Jurkat, Clone E6-1 (cell line): ENCODE results near the gene GRWD1.

Source experiments
- DNase-seq: peaks from one replicate; pipeline ENCODE4 v3.0.0-alpha.2; 2011; ENCODE audit warnings: low read depth, low spot score
- H3K4me3 ChIP-seq: 2 replicates; pipeline ENCODE4 v1.5.1; 2011; ENCODE audit warnings: mild to moderate bottlenecking, low read length, control low read depth, moderate library complexity

Gene GRWD1

DNA sequence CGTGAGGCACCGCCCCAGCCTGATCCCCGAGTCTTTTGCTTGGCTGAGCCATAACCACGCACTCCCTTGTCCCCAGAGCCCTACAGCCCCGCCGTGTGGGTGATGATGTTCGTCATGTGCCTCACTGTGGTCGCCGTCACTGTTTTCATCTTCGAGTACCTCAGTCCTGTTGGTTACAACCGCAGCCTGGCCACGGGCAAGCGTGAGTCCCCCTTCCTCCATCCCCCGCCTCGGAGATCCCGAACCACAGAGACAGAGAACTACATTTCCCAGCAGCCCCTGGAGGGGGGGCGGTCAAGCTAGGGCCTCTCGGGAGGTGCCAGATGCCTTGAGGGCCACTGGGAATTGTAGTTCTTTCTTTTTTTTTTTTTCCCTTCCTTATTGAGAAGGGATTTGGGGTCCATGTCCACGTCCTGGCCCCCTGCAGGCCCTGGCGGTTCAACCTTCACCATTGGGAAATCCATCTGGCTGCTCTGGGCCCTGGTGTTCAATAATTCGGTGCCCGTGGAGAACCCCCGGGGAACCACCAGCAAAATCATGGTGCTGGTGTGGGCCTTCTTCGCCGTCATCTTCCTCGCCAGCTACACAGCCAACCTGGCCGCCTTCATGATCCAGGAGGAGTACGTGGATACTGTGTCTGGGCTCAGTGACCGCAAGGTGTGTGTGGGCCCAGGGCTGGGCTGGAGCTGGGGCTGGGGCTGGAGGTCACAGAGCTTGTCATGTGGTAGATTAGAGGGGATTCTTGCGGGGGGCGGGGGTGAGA lies 26.4 kb upstream of the GRWD1 start:
- peak overlapping the region; percentile 60 for H3K4me3 ChIP-seq
- peak; percentile 72 for DNase-seq

DNA sequence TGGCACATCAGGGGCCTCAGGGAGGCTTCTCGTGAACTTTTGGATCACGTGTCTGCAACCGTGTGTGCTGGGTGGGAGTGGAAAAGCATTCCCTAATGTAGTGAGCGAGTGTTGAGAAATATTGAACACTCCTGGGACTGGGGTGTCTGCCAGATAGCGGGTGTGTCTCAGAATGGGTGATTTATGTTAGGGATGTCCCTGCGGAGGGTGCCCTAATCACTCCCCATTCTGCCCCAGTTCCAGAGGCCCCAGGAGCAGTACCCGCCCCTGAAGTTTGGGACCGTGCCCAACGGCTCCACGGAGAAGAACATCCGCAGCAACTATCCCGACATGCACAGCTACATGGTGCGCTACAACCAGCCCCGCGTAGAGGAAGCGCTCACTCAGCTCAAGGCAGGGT lies 24.2 kb upstream of the GRWD1 start:
- no peak overlapping the region for H3K4me3 ChIP-seq
- DNase-seq = no peak

DNA sequence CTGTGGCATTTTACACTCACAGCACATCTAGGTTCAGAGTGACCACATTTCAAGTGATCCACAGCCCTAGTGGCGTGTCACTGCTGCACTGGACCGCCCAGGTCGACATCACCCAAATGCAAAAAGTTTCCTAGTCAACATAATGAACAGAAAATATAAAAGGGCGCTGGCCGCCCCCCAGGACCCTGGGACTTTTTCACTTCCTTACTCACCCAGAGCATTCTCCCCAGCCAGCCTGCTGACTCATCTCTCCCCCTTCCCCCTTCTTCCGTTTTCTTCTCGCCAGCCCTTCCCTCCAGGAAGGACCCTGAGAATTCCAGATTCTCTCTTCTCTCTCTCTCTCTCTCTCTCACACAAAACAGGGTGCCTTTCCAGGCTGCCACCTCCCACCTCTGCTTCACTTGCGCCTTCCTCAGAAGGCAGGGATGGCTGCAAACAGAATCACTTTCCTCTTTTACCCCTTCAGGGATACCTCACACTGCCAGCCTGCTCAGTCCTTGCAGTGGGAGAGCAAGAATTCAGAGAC lies 21.0 kb upstream of the GRWD1 start:
- H3K4me3 ChIP-seq = no peak overlapping the region
- no peak for DNase-seq

DNA sequence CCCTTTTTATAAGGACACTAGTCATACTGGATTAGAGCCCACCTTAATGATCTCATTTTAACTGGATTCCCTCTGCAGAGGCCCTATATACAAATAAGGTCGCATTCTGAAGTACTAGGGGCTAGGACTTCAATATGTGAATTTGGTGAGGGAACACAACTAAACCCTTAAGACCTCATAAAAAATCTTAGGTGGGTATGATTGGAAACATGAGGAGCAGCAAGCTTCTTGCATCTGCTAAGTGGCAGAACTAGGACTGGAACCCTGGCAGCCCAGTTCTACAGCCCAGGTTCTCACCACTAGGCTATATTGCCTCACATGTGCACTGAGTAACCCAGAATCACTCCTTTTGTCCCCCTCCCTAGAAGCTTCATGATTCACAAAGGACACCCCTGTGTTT lies 17.1 kb upstream of the GRWD1 start:
- DNase-seq = no peak
- no peak overlapping the region for H3K4me3 ChIP-seq

DNA sequence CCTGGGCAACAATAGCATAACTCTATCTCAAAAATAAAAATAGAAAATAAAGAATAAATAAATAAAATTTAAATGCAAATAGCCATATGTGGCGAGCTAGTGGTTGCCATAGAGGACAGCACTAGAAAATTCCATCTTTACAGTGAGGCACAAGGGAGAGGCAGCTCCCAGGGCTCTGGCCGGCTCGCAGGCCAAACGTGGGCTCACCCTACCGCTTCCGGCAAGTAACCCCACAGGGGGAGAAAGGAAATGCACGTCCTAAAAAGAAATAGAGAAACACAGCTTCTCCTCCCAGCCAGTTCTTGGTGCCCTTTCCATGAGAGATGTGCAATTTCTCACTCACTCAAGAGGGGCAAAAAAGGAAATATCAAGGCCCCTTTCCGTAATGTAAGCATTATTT lies 12.4 kb upstream of the GRWD1 start:
- no peak for DNase-seq
- H3K4me3 ChIP-seq = no peak overlapping the region

DNA sequence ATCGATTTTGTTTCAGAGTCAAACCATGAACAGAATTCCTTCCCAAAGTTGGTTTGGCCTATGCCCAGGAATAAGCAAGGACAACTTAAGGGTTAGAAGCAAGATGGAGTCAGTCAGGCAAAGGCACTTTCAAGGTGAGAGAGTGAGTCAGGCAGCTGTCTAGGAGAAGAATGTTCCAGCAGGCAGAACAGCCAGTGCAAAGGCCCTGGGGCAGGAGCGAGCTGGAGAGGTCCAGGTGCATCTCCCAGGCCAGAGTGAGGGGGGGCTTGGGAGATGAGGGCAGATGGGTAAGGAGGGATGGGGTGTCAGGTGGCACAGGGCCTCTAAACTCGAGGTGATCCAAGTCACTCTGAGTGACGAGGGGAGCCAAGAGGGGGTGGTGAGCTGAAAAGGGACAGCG lies 9.2 kb upstream of the GRWD1 start:
- DNase-seq = no peak
- no peak overlapping the region for H3K4me3 ChIP-seq

DNA sequence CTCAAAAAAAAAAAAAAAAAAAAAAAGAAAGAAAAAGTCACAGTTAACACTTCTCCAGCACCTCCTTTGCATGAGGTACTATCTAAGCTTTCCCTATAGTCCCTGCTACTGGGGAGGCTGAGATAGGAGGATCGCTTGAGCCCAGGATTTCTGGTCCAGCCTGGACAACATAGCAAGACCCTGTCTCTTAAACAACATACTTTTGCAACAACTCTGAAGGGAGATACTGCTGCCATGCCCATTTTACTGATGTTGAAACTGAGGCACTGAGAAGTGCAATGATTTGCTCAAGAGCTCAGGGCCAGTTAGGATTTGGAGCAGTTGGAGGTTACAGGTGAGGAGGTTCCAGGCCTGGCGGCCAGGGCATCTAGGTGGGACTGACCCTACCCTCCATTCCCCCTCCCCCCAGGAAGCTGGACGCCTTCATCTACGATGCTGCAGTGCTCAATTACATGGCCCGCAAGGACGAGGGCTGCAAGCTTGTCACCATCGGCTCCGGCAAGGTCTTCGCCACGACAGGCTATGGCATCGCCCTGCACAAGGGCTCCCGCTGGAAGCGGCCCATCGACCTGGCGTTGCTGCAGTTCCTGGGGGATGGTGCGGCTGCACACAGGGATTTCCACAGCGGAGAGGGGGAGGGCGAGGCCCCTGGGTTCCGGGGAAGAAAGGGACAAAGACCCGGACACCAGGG lies 4.3 kb upstream of the GRWD1 start:
- no peak for DNase-seq
- no peak overlapping the region for H3K4me3 ChIP-seq

DNA sequence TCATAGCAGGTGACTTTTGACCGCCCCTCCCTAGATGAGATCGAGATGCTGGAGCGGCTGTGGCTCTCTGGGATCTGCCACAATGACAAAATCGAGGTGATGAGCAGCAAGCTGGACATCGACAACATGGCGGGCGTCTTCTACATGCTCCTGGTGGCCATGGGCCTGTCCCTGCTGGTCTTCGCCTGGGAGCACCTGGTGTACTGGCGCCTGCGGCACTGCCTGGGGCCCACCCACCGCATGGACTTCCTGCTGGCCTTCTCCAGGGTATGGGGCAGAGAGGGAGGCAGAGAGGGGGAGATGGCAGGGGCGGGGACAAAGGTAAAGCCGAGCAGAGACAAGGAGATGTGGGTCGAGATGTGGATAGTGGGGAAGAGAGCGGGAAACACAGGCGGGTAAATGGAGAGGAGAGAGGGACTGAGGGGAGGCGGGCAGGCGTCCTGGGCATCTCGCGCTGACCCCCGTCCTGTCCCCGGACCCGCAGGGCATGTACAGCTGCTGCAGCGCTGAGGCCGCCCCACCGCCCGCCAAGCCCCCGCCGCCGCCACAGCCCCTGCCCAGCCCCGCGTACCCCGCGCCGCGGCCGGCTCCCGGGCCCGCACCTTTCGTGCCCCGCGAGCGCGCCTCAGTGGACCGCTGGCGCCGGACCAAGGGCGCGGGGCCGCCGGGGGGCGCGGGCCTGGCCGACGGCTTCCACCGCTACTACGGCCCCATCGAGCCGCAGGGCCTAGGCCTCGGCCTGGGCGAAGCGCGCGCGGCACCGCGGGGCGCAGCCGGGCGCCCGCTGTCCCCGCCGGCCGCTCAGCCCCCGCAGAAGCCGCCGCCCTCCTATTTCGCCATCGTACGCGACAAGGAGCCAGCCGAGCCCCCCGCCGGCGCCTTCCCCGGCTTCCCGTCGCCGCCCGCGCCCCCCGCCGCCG lies 3.4 kb upstream of the GRWD1 start:
- no peak for DNase-seq
- no peak overlapping the region for H3K4me3 ChIP-seq

DNA sequence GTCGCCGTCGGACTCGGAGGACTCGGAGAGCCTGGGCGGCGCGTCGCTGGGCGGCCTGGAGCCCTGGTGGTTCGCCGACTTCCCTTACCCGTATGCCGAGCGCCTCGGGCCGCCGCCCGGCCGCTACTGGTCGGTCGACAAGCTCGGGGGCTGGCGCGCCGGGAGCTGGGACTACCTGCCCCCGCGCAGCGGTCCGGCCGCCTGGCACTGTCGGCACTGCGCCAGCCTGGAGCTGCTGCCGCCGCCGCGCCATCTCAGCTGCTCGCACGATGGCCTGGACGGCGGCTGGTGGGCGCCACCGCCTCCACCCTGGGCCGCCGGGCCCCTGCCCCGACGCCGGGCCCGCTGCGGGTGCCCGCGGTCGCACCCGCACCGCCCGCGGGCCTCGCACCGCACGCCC lies 2.5 kb upstream of the GRWD1 start:
- no peak overlapping the region for H3K4me3 ChIP-seq
- DNase-seq = no peak

DNA sequence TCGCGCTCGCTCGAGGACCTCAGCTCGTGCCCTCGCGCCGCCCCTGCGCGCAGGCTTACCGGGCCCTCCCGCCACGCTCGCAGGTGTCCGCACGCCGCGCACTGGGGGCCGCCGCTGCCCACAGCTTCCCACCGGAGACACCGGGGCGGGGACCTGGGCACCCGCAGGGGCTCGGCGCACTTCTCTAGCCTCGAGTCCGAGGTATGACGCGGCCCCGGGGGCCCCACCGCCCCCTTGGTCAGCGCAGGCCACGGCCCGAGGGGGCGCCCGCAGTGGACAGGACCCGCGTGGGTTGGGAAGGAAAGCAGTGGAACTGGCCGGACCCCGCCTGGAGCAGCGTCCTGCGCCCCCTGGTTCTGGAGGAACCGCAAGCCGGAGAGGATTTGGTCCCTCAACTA lies 2.1 kb upstream of the GRWD1 start:
- H3K4me3 ChIP-seq = no peak overlapping the region
- DNase-seq = no peak

DNA sequence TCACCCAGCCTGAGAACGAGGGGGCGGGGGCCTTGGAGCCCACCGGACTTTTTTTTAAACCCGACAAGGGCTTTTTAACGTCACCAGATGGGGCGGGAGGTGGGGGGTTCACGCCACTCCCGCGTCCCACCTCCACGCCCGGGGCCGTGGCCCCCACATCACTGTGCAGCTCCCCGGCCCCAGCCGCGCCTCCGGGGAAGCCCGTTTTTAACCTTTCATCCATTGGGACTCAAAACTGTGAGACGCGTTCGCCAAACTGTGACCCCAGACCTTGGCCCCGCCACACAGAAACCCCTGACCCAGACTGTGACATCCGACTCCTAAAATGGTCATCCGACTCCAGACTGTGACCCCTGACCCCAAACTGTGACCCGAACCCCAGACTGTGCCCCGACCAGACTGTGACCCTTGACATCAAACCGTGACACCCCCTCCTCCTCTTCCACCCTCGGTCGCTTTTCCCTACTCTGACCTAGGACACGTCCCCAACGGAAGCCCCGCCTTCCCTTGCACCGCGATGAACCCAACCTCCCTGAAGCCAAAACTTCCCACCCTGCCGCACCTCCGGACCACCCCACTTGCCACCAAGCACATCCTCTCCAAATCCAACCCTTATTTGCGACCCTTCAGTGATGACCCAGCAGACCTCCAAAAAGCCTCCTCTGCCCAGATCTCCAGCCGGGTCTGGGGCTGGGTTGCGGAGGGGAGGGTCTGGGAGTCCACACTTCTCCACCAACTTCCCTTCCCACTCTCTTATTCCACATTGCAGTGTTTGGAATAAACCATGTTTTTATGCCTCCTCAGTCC lies 1.5 kb upstream of the GRWD1 start:
- H3K4me3 ChIP-seq = peak overlapping the region; percentile 98
- no peak for DNase-seq

DNA sequence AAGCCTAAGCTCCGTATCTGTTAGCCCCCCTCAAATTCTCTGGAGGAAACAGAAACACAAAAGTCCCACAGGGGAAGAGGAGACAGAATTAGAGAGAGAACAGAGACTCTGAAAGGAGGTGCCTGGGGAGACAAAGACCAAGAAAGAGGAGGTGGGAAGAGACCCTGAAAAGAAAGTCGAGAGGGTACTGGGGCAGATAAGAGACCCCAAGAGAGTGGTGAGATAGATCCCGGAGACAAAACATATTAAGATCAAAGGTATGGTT lies 915 bp upstream of the GRWD1 start:
- DNase-seq = no peak

DNA sequence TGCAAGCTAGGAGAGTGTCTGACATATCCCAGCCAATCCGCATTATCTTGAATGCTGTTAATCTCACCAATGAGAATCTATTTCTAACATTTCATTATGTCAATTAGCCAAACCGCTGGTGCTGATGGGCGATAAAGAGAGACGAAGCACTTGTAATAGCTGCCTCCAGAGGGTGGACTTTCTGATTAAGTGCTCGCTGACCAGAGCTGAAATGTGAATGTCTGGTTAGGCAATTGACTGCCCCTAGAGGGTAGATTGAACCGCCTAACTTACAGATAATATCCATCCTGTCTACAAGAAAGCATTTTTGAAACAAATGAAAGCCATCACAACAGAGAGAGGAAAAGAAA lies 552 bp upstream of the GRWD1 start:
- peak; percentile 32 for DNase-seq
- H3K4me3 ChIP-seq = peak overlapping the region; percentile 98

More for the DNA sequence above, 915 bp upstream of the GRWD1 start:
- peak overlapping the region; percentile 98 for H3K4me3 ChIP-seq

DNA sequence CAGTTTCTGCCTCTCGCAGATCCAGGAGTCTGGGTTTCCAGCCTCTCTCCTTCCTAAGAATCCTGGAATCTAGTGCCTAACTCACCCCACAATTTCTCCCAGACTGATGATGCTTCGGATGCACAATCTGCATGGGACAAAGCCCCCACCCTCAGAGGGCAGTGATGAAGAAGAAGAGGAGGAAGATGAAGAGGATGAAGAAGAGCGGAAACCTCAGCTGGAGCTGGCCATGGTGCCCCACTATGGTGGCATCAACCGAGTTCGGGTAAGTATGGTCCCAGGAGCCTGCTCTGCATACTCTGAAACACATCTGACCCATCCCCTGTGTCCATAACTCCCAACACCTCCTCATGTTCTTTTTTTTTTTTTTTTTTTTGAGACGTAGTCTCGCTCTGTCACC lies 796 bp downstream of the GRWD1 start:
- DNase-seq = no peak
- H3K4me3 ChIP-seq = peak overlapping the region; percentile 98

DNA sequence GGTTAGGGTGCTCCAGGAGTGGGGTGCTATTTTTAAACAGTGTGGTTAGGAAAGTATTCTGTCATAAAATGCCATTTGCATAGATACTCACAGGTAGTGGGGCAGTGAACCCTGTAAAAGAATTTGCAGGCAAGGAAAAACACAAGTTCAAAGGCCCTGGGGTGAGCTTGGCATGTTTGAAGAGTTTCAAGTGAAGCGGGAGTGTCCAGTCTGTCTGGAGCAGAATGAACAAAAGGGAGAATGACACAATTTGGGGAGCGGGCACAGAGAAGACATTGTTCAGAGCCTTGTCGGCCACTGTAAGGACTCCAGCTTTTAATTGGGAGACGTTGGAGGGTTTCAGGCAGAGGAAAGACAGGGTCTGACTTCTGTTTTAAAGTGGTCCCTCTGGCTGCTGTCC lies 2.8 kb downstream of the GRWD1 start:
- H3K4me3 ChIP-seq = no peak overlapping the region

DNA sequence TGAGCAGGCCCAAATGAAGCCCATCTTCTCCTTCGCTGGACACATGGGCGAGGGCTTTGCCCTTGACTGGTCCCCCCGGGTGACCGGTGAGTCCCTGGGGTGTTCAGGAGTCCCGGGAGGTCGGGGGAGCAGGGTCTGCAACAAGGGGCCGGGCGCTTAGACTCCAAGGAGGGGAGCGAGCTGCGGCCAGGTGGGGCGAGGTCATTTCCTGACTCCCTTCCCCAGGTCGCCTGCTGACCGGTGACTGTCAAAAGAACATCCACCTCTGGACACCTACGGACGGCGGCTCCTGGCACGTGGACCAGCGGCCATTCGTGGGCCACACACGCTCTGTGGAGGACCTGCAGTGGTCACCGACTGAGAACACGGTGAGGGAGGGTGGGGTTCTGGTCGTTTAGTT lies 4.7 kb downstream of the GRWD1 start:
- H3K4me3 ChIP-seq = no peak overlapping the region
- no peak for DNase-seq

More for the DNA sequence above, 2.8 kb downstream of the GRWD1 start:
- no peak for DNase-seq

DNA sequence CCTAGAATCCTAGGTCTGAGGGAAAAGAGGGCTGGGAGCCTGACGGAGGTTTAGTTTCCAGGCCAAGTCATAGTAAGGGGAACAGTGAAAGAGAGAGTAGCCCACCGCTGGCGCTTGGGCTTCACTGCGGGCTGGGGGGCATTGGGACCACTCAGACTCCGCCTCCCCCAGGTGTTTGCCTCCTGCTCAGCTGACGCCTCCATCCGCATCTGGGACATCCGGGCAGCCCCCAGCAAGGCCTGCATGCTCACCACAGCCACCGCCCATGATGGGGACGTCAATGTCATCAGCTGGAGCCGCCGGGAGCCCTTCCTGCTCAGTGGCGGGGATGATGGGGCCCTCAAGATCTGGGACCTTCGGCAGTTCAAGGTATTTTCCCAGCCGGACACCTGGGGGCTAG lies 5.1 kb downstream of the GRWD1 start:
- no peak overlapping the region for H3K4me3 ChIP-seq
- DNase-seq = no peak

DNA sequence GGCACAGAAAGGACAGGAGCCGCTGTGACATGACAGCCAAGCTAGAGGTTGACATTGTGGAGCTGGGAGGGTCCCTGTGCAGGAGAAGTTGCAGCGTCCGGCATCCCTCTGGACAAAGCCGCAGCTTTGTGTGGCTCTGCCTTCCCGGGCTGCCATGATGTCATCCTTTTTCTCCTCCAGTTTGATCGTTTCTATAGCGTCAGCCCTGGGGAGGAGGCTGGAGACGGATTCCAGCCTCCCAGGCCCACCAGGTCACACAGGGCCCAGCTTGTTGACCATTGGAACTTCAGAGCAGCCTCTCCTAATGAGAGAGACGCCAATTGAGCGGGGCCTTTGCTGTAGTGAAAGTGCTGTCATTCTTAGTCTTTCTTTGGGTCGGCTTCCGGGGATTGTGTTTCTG lies 5.8 kb downstream of the GRWD1 start:
- H3K4me3 ChIP-seq = no peak overlapping the region
- DNase-seq = no peak
